ENCODE data around the gene SFXN4. TPM values are rescaled to one million over a fixed set of nuclear protein-coding genes. Genes with fewer than 3 reads are reported as not detected.
A peak's percentile ranks its signal among the peaks of the same experiment; 100 is the strongest.

Gene SFXN4
- total and polyA plus RNA-seq, 2 of the 13 experiments (the other 11 are each of a cell fraction or from before 2014, with no cell fraction given), result 47.7 to 64.9 TPM

GRCh38 chr10:119119400-119119799 lies 46.1 kb downstream of the SFXN4 start:
- Histone ChIP-seq H3K4me3 (replicated peaks in 1 of 3; ENCODE audit: insufficient read depth in 1 of 3, low read depth in 2 of 3, low read length in 3 of 3) (no peak overlapping the region), H3K27ac (ENCODE audit: extremely low read length, insufficient read depth, low read length) (peak overlapping the region; percentile 95), H3K4me1 (ENCODE audit: insufficient read depth, low read length) (peaks cover 66% of the 10 kb centered on the region), H3K79me2 (ENCODE audit: insufficient read depth, low read length) (no peaks in the 10 kb centered on the region), H2AFZ (ENCODE audit: low read length) (no peak overlapping the region), H3K9me3 (ENCODE audit: low read length) (no peaks in the 10 kb centered on the region), H4K20me1 (ENCODE audit: insufficient read depth, low read length) (no peaks in the 10 kb centered on the region), H3K36me3 (replicated peaks in 1 of 2; ENCODE audit: control insufficient read depth in 1 of 2, insufficient read depth in 2 of 2, low read length in 2 of 2) (peaks cover 7 to 24% of the 10 kb centered on the region in 2 experiments), H3K4me2 (ENCODE audit: low read depth, low read length) (peak overlapping the region; percentile 46; the same call in 1 of the 2 replicates), H3K27me3 (ENCODE audit: control insufficient read depth in 1 of 2, insufficient read depth in 2 of 2, low read length in 2 of 2) (no peaks in the 10 kb centered on the region), H3K9ac (ENCODE audit: insufficient read depth, low read depth, low read length) (0 out of 2 replicates have a peak overlapping the region, but pooled peaks have one; percentile 65)
- in situ Hi-C loops (cut with HindIII; ENCODE audit: extremely low pct_ligation_motif_present, low pct_unique_long_range_greater_than_20kb), result no loop called here
- WGBS (ENCODE audit: low lambda C conversion rate), result no CpG with 5 or more reads among the region's 1 CpG
- ChIA-PET POLR2A (interaction anchor here (0.8 to 6.4 kb wide), 5 partner anchors 15 to 46 kb away, joined by 4 to 40 read pairs (median 5); partner anchors contain the start of genes DENND10, EIF3A and SFXN4), CTCF (ENCODE audit: low intra/inter-chr PET ratio, low total read pairs) (no interaction called here)
- BruUV-seq (replicated peaks), result no TSS peak
- no peak for ATAC-seq
- intact Hi-C loops (cut with micrococcal nuclease; ENCODE audit: unreplicated experiment), result no loop called here
- no peak for DNase-seq (ENCODE audit: low spot score)
- peak; percentile 63 for TF ChIP-seq FOSL2 (CRISPR knock-in tag; IDR thresholded peaks at IDR 0.05)
- no peak for TF ChIP-seq MZF1 (CRISPR knock-in tag; IDR thresholded peaks at IDR 0.05; ENCODE audit: borderline replicate concordance)
- peak; percentile 66; the same call in 1 of the 2 replicates for TF ChIP-seq THRA (CRISPR knock-in tag; IDR thresholded peaks at IDR 0.05; ENCODE audit: borderline replicate concordance)
- TF ChIP-seq ZNF770 (CRISPR knock-in tag; IDR thresholded peaks at IDR 0.05), result peak; percentile 80
- FAIRE-seq, result no peak
